Mesothelial cell of epicardium (in vitro differentiated cells): ENCODE measurements around the gene MYEOV. TPM values are rescaled to one million over a fixed set of nuclear protein-coding genes. Genes with fewer than 3 reads are reported as not detected.

Source experiments
- DNase-seq, 2 experiments: peaks; one replicate each; pipeline ENCODE4 v3.0.0; 2021; ENCODE audit warnings: low spot score in 2 of 2; ENCODE audit not compliant: unreplicated experiment in 2 of 2
- H3K27ac Mint-ChIP-seq: 2 replicates; pipeline ENCODE4 v1.8.0; 2021; ENCODE audit warnings: mixed read lengths
- H3K27me3 Mint-ChIP-seq: 2 replicates; pipeline ENCODE4 v1.8.0; 2021; ENCODE audit warnings: low read depth, mixed read lengths
- H3K36me3 Mint-ChIP-seq: 2 replicates; pipeline ENCODE4 v1.8.0; 2021; ENCODE audit warnings: mixed read lengths
- H3K4me1 Mint-ChIP-seq: 2 replicates; pipeline ENCODE4 v1.8.0; 2021; ENCODE audit warnings: mixed read lengths
- H3K4me3 Mint-ChIP-seq: 2 replicates; pipeline ENCODE4 v1.8.0; 2021; ENCODE audit warnings: mild to moderate bottlenecking, moderate library complexity, mixed read lengths
- H3K9me3 Mint-ChIP-seq: 2 replicates; pipeline ENCODE4 v1.8.0; 2021; ENCODE audit warnings: mixed read lengths
- CTCF ChIP-seq: fragments of 200-600 bp; sonication (generic); IDR thresholded peaks from one replicate; pipeline ENCODE4 v1.5.0; 2021; ENCODE audit warnings: antibody characterized with exemption; ENCODE audit not compliant: unreplicated experiment
- total RNA-seq: library from RNA; stranded (reverse); gene quantifications from 3 replicates; pipeline ENCODE4 v1.2.1, GENCODE V29; 2021

Gene MYEOV
- total RNA-seq, 1 donor from 2014 or later, result 2.6 TPM

GRCh38 chr11:69257134-69257533 is 36.8 kb upstream of the MYEOV start:
- Mint-ChIP-seq H3K27ac (no peak overlapping the region), H3K27me3 (peaks cover 49% of the 10 kb centered on the region), H3K9me3 (peaks cover 16% of the 10 kb centered on the region), H3K4me1 (peaks cover 15% of the 10 kb centered on the region), H3K36me3 (no peaks in the 10 kb centered on the region), H3K4me3 (no peak overlapping the region)
- TF ChIP-seq CTCF, result no peak
- no peak for DNase-seq

GRCh38 chr11:69257838-69258658 is 35.9 kb upstream of the MYEOV start:
- DNase-seq, result no peak
- Mint-ChIP-seq H3K36me3 (no peaks in the 10 kb centered on the region), H3K27ac (no peak overlapping the region), H3K27me3 (peaks cover 44% of the 10 kb centered on the region), H3K4me3 (no peak overlapping the region), H3K9me3 (peaks cover 16% of the 10 kb centered on the region), H3K4me1 (peaks cover 16% of the 10 kb centered on the region)
- no peak for TF ChIP-seq CTCF

- Mint-ChIP-seq H3K9me3 (peaks cover 15% of the 10 kb centered on the region), H3K4me1 (peaks cover 25% of the 10 kb centered on the region), H3K27ac (no peak overlapping the region), H3K27me3 (peaks cover 41% of the 10 kb centered on the region), H3K4me3 (no peak overlapping the region), H3K36me3 (no peaks in the 10 kb centered on the region)
- TF ChIP-seq CTCF, result no peak
- no peak for DNase-seq
Observed at GRCh38 chr11:69259096-69259495, 34.9 kb upstream of the MYEOV start.

- no peak for TF ChIP-seq CTCF
- H3K27me3 Mint-ChIP-seq, result peaks cover 29% of the 10 kb centered on the region
- peaks cover 15% of the 10 kb centered on the region for H3K9me3 Mint-ChIP-seq
- H3K4me3 Mint-ChIP-seq, result no peak overlapping the region
- H3K4me1 Mint-ChIP-seq, result peaks cover 28% of the 10 kb centered on the region
- no peak for DNase-seq
- H3K36me3 Mint-ChIP-seq, result no peaks in the 10 kb centered on the region
- H3K27ac Mint-ChIP-seq, result peak overlapping the region; percentile 50
Observed at GRCh38 chr11:69260622-69261021, 33.3 kb upstream of the MYEOV start.

GRCh38 chr11:69261116-69261515 is 32.8 kb upstream of the MYEOV start:
- Mint-ChIP-seq H3K27ac (peak overlapping the region; percentile 50), H3K4me3 (no peak overlapping the region), H3K27me3 (peaks cover 24% of the 10 kb centered on the region), H3K4me1 (peaks cover 28% of the 10 kb centered on the region), H3K9me3 (peaks cover 12% of the 10 kb centered on the region), H3K36me3 (no peaks in the 10 kb centered on the region)
- TF ChIP-seq CTCF, result no peak
- no peak for DNase-seq
